NCI-H187 treated with DMSO at 0.1 percent for 48 hours (cell line): ENCODE results near the gene ISYNA1.

Experiments used
- DNase-seq: peaks from one replicate; lab custom pipeline; 2025; lab: John Stamatoyannopoulos, UW

Gene ISYNA1

GRCh38 chr19:18467978-18468377, 30.0 kb upstream of the ISYNA1 start:
- no peak for DNase-seq

DNA sequence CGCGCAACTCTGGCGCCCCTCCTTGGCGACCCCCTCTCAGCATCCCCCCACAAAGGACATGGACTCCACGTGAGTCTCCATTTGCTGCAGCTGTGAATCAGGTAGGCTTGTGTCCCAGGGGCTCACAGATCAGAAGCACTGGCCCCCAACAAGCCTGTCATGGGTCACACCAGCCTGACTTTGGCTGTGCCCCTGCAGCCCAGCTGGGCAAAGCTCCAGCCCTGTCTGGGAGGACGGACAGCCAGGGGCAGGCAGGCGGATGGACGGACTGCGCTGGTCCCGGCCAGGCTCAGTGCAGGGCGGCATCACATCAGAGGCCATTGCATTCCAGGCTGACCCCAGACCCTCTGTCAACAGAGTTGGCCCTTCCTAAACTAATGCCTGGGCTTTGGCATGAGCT, 28.4 kb upstream of the ISYNA1 start:
- DNase-seq = no peak

DNA sequence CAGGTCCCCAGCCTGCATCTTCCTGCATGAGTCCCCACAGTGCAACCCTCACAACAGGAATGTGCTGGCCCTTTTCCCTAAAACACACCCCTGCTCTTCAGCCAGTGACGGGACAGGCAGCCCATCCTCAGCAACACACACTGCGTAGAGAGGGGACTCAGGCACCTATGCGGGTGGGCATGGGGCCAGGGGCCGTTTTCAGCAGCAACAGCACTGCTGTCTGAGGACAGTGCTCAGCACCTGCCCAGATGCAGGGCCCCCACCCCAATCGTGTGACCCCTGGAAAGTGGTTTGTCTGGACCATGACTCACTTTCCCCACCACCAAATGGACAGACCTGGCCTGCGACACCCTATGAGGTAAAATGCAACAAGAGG, 28.0 kb upstream of the ISYNA1 start:
- DNase-seq = no peak

DNA sequence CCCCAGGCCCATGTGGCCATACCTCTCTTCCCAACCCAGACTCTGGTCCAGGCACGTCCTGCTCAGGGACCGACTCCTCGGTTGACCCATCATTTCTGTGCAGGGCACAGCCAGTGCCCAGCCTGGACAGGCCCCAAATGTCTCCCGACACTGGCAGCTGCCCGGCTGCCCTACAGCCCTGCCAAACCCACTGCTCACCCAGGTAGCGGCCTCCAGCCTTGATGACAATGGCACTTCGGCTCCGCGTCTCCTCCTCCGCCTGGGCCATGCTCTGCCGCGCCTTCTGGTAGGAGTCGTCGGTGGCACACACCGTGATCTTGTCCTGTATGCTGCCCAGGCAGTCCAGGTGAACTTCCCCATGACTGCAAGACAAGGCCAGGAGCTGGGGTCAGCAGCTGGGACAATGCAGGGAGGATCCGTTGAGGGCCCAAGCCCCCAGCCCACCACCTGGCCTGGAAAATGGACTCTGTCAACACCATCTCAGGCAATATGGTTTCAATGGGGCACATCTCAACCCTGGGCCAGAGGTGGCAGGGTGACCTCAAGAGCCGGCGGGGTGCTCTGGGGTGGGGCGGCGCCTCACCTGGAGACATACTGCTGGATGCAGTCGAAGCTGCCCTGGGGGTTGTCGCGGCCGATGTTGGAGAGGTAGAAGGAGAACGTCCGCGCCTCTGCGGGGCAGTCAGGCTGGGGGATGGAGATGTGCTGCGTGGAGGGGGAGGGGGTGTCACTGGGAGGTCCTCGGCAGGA, 27.5 kb upstream of the ISYNA1 start:
- DNase-seq = no peak

DNA sequence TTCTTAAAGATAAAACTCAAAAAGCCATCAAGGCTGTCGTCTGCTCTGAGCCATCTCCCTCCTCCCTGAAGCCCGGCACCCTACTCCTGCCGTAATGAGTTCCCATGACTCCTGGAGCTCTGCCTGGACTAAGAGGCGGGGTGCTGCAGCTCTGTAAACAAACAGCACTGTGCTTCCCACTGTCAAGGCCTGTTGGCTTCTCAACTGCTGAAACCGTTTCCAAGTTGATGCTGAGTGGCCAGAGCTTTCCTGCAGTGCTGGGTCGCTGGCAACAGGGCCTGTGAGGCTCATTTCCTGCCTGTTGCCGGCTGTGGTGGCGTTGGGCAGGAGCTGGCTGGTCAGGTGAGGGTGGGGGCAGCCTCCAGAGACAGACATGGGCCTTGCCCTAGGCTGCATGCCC, 26.7 kb upstream of the ISYNA1 start:
- no peak for DNase-seq

- no peak for DNase-seq
Observed at GRCh38 chr19:18461471-18461870, 23.5 kb upstream of the ISYNA1 start.

GRCh38 chr19:18460900-18461299, 23.0 kb upstream of the ISYNA1 start:
- no peak for DNase-seq

DNA sequence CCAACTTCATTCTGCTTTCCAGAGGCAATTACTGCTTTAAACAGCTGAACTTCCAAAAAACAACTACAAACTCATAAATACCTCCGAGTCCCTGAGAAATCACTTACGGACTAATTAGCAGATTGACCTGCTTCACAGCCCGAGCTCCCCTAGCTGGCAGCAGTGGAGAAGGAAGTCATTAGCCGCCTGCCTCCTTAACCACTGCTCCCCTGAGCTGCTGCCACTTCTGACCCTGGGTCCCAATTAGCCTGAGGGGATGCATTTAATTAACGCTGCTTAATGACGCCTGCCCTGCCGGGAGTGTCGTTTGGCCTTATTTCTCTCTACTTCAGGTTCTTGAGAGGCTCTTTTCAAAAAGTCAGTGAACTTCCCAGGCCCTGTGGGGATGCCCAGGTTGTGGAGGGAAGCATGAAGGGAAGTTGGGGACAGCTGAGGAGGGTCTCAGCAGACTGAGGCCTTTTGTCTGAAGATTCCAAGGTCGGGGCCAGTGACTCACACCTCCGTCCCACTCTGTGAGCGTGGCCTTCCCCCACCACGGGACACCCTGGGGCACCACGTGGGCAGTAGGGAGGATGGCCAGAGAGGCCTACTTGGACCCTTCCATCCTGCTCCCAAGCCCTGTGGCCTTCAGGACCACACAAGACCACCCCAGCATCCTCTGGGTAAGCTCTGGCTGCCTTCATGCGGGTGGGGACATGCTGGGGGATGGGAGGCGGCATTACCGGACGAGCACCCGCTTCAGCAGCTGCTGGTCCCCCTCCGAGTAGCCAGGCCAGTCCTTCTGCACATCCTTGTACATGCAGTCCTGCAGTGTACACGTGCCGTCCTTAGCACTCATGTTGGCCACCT, 19.8 kb upstream of the ISYNA1 start:
- DNase-seq = no peak

- DNase-seq = no peak
Observed at GRCh38 chr19:18456974-18457373, 19.0 kb upstream of the ISYNA1 start.

- DNase-seq = no peak
Observed at GRCh38 chr19:18456279-18456678, 18.3 kb upstream of the ISYNA1 start.

- DNase-seq = no peak
Observed at GRCh38 chr19:18453269-18454024, 15.5 kb upstream of the ISYNA1 start.

DNA sequence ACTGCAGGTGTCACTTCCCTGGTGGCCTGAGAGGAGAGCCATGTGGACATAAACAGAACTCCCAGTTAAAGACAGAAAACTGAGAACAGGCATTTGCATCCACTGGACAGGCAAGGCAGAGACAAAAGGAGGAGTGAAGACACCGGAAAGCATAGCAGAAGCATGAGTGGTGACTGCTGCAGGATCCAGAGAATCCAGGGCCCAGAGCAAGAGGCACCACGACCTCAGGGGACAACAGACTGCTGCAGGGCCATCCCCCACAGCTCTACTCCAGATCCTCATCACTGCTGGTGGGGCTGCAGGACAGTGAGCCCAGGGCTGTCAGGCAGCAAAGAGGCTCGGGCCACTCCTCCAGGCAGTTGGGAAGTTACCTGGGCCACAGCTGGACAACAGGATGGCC, 14.5 kb upstream of the ISYNA1 start:
- DNase-seq = no peak

GRCh38 chr19:18450931-18451836, 13.3 kb upstream of the ISYNA1 start:
- DNase-seq = no peak

DNA sequence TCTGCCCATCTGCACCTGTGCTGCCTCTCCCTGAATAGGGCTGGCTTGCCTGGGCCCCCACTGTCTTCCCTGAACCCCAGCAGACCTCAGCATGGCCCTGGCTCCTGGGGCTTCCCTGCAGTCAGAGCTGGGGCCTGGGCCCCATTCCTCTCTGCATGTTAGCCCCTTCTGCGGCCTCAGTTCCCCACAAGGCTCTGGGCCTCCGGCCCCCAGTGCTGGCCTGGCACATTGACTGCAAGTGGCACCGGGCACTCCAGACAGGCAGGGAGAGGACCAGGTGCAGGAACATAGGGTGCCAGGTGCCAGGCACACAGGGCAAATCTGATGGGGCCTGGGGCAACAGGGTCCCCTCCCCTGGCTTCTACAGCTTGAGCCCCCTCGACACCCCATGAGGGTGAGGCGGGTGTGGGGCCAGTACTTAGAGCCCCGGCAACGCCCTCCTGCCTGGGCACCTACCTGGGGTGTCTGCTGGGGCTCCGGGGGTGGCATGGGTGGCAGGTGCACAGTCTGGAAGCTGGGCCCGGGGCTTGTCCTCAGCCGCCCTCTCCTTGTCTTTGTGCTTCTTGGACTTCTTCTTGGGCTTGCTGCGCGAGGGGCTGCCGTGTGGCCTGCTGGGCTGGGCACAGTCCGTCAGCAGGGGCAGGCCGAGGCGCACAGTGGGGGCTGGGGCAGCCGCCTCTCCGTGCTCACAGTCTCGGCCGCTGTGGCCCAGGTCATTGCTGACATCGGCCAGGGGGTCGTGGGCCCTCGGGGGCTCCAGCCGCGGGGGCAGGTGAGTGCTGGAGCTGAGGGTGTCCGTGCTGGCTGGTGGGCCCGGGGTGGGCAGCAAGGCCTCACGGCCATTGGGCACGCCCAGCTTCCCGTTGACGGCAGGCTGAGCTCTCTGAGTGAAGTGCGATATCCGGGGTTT, 12.3 kb upstream of the ISYNA1 start:
- DNase-seq = no peak

DNA sequence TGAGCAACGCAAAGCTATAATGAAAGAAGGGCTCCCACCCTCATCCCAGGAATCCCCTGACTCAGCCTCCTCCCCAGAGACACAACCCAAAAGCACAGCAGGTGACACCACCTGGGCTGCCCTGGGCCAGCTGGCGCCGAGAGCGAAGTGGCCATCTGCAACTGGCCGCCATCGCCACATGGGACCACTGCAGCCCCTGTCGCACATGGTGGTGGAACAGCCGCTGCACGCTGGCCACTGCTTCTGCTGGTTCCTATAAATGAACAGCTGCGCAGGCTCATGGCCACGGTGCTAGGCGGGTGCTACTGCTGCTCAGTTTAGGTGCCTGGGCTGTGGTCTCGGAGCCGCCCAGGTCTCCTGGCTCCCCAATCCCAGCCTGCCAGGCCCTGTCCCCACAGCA, 11.6 kb upstream of the ISYNA1 start:
- DNase-seq = no peak

- no peak for DNase-seq
Observed at GRCh38 chr19:18446811-18447359, 9.0 kb upstream of the ISYNA1 start.

GRCh38 chr19:18446145-18446810, 8.3 kb upstream of the ISYNA1 start:
- no peak for DNase-seq

DNA sequence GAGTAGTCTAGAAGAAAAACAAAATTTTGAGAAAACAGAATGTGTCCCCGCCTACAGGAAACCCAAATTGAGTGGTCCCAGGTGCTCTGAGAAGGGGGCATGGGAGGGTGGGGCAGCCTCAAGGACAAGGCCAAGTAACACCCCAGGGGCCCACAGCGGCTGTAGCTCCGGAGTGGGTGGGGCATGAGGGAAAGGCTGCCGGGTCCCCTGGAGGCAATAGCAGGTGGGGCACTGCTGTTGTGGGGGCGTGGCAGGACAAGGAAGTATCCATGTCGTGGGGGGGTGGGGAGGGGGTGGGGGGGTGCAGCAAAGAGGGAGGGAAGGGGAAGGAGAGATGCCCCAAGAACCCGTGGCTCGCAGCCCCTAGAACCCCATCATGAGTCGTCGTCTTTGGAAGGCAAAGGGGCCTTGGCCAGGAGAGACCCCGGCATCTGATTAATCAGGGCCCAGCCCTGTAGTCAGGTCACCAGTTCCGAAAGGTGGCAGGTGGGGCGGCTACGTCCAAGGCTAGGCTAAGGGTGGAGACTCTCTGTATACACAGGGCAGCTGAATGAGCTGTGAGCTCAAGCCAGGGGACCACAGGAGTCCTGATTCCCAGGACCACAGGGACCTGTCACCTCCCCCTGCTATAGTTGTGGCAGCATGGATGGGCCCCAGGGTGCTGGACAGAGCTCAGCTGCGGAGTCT, 7.5 kb upstream of the ISYNA1 start:
- no peak for DNase-seq

- DNase-seq = no peak
Observed at GRCh38 chr19:18444513-18444912, 6.6 kb upstream of the ISYNA1 start.
